Endothelial cell of umbilical vein (primary cell): ENCODE data around the gene IGF2BP2.
"Not testable (repeated sequence)": the region's sequence is repeated elsewhere in the genome, so short reads cannot be mapped to it uniquely, and the experiment has no call there.

Experiments used
- CTCF ChIP-seq, 2 donors: IDR thresholded peaks; 1 replicate in 1 of 2; 2 replicates in 1 of 2; pipeline ENCODE4 v1.5.1; 2011; ENCODE audit warnings: low read length in 2 of 2, mild to moderate bottlenecking in 2 of 2, moderate library complexity in 2 of 2, control low read depth in 1 of 2, inconsistent platforms in 1 of 2, low read depth in 1 of 2; ENCODE audit not compliant: insufficient read depth in 1 of 2; ENCODE audit errors: extremely low read depth in 1 of 2
- EZH2 ChIP-seq: IDR thresholded peaks from 2 replicates; pipeline ENCODE4 v1.6.1; 2012; ENCODE audit warnings: borderline replicate concordance, low read depth, mild to moderate bottlenecking, moderate library complexity, low read length, inconsistent platforms; ENCODE audit not compliant: severe bottlenecking
- MAX ChIP-seq: IDR thresholded peaks from 2 replicates; pipeline ENCODE4 v1.6.1; 2011; ENCODE audit not compliant: insufficient read depth, insufficient read length

- not testable (repeated sequence) for TF ChIP-seq MAX; CTCF (IDR thresholded peaks at IDR 0.05; ENCODE audit: extremely low read depth in 1 of 2, insufficient read depth in 1 of 2, low read depth in 1 of 2, low read length in 2 of 2); EZH2
Observed at GRCh38 chr3:185638651-185639050, 186.2 kb downstream of the IGF2BP2 start.
